Endothelial cell of hepatic sinusoid (primary cell): Measurements from ENCODE around the gene DTX4.

Source experiments
- in situ Hi-C: cut with HindIII; loops from 2 replicates; pipeline ENCODE4 v1.10.0; 2017; ENCODE audit warnings: low sequenced_read_pairs

The DTX4 gene

DNA sequence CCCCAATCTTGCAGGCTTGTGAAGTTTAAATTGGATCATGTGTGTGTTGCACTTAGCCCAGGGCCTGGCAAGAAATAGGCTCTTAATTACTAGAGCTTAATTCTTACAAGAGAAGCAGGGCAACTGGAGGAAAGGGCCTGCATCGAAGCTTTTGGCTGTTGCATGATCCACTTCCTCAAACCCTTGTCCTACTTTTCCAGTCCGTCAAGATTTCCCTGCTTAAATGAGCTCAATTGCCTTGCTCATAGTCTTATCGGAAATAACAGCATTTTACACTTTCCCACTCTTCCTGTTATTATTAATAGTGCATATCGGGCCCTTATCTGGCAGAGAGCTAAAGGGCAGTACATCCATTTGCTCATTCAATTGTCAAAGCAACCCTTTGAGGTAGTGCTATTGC is 18.1 kb downstream of the DTX4 start:
- in situ Hi-C loops, result no loop called here

DNA sequence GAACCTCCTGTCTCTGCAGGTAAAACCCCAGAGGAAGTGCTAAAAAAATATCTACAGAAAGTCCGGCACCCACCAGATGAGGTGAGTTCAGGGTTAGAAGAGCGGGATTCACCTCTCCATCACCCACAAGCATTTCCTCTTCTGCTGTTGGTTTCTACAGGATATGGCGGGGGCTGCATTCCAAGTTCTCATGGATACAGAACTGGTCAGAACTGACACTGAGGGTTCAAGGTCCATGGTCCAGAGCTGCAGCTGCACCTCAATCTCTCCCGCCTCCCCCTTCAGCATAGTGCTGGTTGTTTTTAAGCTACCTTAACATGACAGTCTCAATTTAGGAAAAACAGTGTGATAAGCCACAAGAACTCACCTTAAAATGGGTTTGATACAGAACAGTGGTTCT is 19.2 kb downstream of the DTX4 start:
- in situ Hi-C loops, result no loop called here

DNA sequence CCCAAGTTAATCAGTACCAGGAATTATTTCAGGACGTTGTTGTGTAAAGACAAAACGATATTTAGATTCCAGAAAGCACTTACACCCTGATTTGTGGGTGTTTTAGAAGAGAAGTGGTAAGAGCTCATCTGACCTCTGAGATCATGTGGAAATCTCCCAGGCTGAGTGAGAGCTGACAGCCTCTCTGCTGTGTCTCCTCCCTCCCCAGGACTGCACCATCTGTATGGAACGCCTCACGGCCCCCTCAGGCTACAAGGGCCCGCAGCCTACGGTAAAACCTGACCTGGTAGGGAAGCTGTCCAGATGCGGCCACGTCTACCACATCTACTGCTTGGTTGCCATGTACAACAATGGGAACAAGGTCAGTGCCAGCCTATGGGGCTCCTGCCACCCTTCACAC is 20.0 kb downstream of the DTX4 start:
- in situ Hi-C loops, result no loop called here

DNA sequence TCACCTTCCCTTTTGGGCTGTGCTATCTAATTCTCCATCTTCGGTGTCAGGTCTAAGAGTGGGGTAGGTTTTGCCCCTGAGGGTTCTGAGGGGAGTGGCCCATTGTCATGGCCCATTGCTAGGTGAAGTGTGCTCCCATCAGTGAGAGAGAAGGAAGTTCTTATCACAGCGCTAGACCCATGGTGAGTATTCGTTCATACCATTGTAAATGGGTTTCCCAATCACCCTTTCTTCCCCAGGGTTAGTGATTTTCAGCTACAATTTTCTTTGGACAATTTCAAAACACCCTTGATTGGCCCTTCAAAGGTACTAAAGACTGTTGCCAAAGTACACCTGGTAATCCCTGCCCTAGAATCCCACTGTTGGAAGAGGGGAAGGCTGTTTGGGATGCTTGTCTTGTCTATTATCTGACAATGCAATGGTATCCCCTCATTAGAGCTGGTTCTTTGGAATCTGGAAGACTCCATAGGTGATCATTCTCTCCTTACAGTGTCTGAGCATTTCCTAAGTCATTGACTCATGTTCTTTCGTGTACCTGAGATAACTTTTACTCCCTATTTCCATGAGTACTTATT is 20.6 kb downstream of the DTX4 start:
- in situ Hi-C loops, result no loop called here

DNA sequence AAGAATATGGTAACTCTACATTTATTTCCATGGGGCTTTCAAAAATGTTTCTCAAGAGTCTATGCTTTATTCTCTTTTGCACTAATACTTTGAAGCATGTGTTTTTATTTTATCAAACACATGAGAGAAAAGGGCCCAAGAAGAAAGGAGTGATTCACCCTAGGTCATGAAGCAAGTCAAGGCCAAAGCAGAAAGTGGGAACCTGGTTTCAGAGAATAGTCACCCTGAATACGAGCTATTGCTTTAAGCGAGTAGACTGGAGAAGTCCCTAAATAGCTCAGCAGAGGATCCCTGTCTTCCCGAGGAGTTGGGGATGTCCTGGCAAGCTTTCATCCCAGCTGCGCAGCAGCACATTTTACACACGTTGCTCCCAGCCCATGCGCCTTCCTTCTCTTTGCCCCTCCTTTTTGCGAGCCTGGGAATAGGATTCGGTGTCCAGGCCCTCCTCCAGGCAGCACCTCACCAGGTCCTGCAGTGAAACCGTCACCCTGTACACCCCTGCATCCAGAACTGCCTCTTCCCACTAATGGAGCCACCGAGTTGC is 21.7 kb downstream of the DTX4 start:
- in situ Hi-C loops, result no loop called here

DNA sequence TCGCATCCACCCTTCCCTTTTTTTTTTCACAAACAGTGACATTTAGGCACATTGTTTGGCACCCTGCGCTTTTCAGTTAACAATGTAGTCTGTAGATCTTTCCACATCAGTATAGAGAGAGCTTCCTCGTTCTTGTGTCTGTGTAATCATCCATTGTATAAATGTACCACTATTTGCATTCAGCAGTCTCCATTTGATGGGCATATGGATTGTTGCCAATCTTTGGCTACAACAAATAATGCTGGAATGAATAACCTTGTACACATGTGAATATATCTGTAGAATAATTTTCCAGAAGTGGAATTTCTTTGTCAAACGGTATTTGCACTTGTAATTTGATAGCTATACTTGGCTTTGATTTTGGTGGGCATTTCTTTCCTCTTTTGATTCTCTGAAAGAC is 23.7 kb downstream of the DTX4 start:
- in situ Hi-C loops, result no loop called here

DNA sequence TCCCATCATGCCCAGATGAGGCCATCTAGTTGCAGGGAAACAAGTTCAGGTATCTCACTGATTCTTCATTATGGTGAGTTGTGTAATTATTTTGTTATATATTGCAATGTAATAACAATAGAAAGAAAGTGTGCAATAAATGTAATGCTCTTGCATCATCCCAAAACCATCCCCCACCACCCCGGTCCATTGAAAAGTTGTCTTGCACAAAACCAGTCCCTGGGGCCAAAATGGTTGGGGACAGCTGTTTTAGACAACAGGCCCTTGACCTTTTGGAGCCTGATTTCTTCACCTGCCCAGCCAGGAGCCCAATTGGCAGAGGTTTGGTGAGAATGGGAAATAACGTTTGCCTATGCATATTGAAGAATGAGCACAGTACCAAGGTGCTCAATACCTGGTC is 24.8 kb downstream of the DTX4 start:
- in situ Hi-C loops, result no loop called here

DNA sequence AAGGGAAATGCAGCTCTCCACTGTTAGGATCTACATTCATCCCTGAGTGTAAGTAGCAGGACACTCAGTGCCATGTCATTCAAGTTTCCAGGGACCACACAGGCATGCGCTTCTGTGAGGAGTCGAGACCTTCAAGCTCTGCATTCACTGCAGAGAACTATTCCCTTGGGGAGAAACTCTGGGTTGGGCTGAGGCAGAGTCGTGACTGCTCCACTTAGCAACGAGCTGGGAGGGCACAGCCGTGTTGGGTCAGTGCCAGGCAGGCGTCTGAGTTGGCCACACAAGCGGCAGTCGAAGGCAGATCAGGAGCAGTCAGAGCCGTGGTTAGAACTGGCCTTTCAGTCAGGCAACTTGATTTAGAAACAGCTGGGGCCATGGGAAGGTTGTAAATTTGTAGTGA is 26.1 kb downstream of the DTX4 start:
- in situ Hi-C loops, result no loop called here

DNA sequence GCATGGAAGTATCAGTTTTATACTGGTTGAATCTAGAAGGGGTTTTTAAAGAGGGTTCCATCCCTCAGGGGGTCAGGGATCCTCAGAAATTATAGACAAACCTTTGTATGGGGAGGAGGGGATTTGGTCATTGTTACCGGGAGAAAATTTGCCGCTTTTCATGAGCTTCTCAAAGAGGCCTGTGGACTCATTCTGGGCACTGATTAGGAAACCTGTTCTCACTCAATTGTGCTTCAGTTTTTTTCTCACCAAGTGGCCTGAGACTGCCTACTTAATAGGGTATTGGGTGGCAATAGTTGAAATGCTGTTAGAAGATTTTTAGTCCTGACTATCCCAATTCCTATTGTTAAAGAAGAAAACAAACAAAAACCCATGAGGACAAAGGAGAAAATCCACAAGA is 26.8 kb downstream of the DTX4 start:
- in situ Hi-C loops, result no loop called here

DNA sequence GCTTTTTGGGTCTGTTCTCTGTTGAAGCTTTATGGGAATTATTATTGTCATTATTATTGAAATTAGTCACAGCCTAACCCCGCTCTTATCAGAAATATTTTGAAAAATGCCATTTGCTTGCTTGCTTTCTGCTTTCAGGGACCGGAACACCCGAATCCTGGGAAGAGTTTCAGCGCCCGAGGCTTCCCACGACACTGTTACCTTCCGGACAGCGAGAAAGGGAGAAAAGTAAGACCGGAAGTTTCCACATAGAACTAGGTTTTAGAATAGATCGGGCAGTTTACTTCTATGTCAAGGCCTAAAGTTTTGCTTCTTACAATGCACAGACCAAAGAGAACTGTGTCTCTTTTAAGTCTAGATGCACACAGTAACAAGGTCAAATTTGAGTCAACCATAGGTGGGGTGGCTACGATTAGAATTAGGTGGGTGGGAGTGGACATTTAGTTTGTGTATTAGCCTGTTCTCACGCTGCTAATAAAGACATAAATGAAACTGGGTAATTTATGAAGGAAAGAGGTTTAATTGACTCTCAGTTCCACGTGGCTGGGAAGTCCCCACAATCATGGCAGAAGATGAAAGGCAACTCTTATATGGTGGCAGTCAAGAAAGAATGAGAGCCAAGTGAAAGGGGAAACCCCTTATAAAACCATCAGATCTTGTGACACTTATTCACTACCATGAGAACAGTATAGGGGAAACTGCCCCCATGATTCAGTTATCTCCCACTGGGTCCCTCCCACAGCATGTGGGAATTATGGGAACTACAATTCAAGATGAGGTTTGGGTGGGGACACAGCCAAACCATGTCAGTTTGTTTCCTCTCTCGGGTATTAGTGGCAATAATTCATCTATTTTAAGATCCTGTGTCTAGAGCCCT is 27.9 kb downstream of the DTX4 start:
- in situ Hi-C loops, result no loop called here

DNA sequence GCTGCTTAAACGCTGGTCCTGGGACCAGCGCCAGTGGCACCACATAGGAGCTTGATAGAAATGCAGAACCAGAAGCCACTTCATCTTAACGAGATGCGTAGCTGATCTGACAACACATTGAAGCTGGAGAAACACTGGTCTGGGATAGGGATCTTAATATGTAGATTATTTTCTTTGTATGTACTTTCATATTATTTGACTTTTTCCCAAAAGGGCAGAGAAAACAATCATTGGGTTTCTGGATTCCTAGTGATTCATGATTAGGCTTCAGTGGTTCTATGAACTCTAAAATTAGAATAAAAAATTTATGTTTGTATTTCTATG is 28.5 kb downstream of the DTX4 start:
- in situ Hi-C loops, result no loop called here

DNA sequence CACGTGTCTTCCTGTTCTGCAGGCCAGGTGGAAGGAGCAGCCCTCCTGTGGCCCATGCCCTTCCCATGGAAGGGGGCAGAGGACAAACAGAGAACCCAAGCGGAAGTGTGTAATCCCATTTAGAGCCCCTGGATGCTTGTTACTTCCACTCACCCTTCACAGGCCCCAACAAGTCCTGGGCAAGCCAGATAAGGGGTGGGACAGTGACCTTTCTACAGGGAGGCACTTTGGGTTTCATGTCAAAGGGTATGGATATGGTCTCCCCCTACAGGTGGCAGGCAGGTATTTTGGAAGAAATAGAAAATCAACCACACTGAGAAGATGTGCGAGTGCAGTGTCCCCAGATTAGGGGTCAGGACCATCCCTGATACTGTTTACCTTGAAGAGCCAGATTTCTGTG is 29.4 kb downstream of the DTX4 start:
- in situ Hi-C loops, result no loop called here

DNA sequence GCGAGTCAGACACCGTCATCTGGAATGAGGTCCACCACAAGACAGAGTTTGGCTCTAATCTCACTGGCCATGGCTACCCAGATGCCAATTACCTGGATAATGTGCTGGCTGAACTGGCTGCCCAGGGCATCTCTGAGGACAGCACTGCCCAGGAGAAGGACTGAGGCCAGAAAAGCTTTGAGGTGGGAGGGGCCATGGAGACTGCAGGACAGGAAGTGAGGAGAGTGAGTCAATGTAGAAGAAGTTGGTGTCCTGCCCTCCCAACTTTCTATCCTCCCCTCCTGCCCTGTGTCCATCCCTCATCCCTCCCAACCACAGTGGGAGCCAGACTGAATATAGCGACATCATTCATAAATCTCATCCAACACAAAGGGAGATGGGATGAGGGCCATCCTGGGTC is 32.8 kb downstream of the DTX4 start:
- in situ Hi-C loops, result no loop called here

DNA sequence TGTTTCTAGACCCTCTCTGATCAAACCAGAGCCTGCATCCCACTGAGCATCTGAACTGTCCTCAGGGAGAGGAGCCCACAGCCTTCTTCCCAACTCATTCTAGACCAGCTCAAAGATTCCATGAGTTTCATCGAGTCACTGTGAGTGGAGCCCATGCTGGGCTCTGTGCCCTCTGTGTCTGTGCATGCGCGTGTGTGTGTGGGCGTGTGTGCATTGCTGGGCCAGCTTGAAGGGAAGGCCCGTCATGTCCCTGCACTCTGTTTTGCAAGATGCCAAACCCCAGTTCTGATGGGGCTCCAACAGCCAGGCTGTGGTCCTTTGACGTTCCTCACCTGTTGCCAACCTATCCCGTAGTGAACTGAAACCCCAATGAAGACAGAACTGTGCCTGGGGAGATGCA is 33.7 kb downstream of the DTX4 start:
- in situ Hi-C loops, result no loop called here

DNA sequence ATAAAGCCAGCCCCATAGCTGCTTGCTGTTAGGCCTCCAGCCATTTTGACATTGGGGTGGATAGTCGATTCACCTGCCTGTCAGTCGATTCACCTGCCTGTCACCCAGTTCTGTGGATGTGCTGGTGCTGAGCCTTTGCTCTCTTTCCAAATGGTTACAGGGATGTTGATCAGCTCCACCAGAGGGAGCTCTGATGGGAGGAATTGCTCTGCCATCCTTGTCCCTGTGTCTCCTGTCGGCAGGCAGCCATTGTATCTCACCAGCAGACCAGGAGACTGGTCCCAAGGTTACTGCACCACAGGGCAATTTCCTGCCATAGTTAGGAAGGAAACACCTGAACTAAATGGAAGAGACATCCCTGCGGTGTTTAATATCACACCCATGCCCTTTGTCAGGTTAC is 34.7 kb downstream of the DTX4 start:
- in situ Hi-C loops, result no loop called here

DNA sequence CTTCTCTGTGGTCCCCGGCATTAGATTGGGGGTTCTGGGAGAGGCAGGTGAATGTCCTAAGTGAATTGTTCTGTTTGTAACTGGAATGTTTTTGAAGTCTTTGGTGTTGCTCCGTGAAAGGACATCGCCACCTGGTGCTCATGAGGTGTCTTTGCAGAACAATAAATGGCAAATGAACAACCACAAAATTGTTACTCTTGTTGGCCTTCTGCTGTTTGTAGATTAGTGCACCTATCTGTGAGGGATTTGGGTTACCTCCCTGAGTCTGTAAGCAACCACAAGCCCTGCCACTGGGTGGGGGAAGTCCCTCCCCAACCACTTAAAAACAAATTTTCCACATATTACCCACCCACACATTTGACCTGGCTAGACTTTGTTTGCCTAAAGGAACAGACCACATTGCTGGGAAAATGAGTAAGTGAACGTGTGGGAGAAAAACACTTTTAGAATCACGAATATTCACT is 36.1 kb downstream of the DTX4 start:
- in situ Hi-C loops, result no loop called here

DNA sequence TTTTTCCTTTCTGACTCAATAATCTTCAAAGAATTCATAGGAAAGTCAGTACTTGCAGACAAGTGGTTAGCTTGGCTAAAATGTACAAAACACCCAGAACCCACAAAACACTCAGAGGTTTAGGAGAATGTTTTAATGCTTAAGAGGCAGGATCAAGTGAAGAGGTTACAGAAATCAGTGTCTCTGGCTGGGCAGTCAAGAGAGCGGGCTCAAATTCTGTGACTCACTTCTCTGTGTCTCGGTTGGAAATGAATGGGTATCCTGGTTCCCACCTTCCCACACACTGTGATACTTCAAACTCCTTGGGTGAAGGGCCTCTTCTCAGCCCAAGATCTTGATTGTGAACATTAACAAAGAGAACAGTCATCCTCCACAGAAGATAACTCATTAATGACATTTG is 37.0 kb downstream of the DTX4 start:
- in situ Hi-C loops, result no loop called here

DNA sequence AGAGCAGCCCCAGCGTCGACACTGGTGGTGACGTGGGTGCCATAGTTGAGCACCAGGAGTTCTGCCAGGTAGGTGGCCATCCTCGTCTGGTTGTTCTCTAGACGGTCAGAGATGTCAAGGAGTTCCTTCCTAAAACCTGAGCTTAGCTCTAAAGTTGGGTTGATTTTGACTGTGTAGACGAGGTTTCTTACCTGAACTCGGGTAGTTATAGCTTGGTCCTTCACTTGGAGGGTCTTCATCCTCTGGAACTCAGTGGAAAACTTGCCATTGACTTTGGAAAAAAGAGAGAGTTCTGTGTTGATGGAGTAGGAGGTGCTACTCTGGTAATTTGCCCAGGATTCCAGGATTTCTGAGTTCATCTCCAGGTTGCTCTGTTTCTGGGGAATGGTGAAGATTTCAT is 40.3 kb downstream of the DTX4 start:
- in situ Hi-C loops, result no loop called here

DNA sequence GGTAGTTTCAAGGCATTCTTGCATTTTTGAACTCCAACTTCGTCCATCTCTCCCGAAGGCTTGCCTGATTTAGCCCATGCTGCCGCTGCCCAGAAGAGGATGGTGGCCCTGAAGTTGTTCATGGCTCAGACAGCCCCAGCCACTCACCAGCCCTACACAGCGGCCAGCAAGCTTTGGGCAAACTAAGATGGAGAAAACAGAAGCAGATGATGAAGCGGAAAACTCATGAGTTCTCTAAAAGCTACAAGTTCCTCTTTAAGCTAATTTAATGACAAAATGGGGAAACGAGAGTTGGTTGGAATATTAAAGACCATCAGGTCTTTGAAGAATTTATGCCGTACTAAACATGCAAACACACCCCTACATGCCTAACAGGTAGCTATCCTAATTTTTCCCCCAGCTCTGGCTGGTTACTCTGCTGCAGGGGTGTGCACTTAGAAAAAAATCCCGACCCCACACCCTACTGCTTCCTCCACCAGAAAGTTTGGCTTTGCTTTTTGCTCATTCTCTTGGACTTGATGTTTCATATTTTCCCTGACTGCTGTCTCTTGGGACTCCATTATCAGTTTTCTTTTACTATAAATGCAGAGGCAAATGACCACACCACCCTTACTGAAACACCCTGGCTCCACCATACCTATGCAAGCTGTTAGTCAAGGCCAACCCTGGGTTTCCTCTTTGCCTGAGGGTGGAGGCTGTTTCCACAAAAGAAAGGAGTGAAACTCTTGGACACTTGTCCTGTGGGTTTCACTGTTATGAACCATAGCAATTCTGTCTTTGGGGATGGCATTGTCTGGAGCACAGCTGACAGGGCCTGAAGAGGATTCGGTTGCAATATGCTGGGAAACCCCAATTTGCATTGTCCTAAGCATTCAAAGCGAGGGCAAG is 41.1 kb downstream of the DTX4 start, which contains the start of gene MPEG1:
Gene MPEG1 (minus strand): TSS at position 184 of the 888 bp plus-strand sequence. CDS start 62 bp downstream, at position 122.
- in situ Hi-C loops, result no loop called here

DNA sequence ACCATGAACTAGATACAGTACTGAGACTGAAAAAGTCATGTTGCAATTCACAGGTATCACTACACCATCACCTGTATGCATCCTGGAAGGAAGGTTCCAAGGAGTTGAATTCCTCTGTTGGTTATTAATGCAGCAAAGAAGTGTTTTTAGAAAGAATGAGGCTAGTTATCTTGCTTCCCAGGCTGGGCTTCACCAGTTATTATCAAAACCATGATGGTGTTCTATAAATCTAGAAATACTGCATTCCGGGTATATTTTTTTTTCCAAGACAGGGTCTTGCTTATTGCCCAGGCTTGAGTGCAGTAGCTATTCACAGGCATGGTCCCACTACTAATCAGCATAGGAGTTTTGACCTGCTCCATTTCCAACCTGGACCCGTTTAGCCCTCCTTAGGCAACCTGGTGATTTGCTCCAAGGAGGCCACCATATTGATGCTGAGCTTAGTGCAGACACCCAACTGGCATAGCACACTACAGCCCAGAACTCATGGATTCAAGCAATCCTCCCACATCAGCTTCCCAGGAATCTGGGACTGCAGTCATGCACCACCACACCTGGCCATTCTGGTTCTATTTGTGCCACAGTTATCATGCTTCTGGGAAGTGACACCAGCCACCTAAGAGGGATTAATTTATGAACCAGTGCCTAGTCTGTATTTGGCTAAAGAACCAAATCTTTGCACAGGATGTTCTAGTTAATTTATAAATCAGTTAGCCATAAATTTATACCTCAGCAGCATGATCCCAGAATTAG is 42.4 kb downstream of the DTX4 start:
- in situ Hi-C loops, result no loop called here
